Fibroblast of peridontal ligament (primary cell): ENCODE measurements around the gene AGTPBP1.
A peak's percentile ranks its signal among the peaks of the same experiment; 100 is the strongest.
"Not testable (repeated sequence)": the region's sequence is repeated elsewhere in the genome, so short reads cannot be mapped to it uniquely, and the experiment has no call there.

Source experiments
- DNase-seq: peaks from one replicate; pipeline ENCODE4 v3.0.0-alpha.2; 2010; ENCODE audit errors: extremely low read depth

Gene AGTPBP1

GRCh38 chr9:85639675-85640186 is 102.0 kb downstream of the AGTPBP1 start:
- DNase-seq = no peak

- no peak for DNase-seq
Measured at GRCh38 chr9:85631809-85632208, 109.9 kb downstream of the AGTPBP1 start.

GRCh38 chr9:85630676-85631075 is 111.1 kb downstream of the AGTPBP1 start:
- DNase-seq = no peak

- peak; percentile 12 for DNase-seq
Measured at GRCh38 chr9:85617141-85617670, 124.5 kb downstream of the AGTPBP1 start.

- DNase-seq = no peak
Measured at GRCh38 chr9:85615792-85616191, 126.0 kb downstream of the AGTPBP1 start.

GRCh38 chr9:85610074-85610860 is 131.5 kb downstream of the AGTPBP1 start:
- DNase-seq = peak; percentile 94

GRCh38 chr9:85605905-85606304 is 135.8 kb downstream of the AGTPBP1 start:
- no peak for DNase-seq

GRCh38 chr9:85603936-85604335 is 137.8 kb downstream of the AGTPBP1 start:
- no peak for DNase-seq

GRCh38 chr9:85602742-85603141 is 139.0 kb downstream of the AGTPBP1 start:
- DNase-seq = no peak

- no peak for DNase-seq
Measured at GRCh38 chr9:85600675-85601263, 141.0 kb downstream of the AGTPBP1 start.

- peak; percentile 16 for DNase-seq
Measured at GRCh38 chr9:85599540-85600105, 142.1 kb downstream of the AGTPBP1 start.

- DNase-seq = no peak
Measured at GRCh38 chr9:85594316-85594715, 147.4 kb downstream of the AGTPBP1 start.

- no peak for DNase-seq
Measured at GRCh38 chr9:85586684-85587083, 155.1 kb downstream of the AGTPBP1 start.

GRCh38 chr9:85577353-85577952 is 164.3 kb downstream of the AGTPBP1 start:
- peak; percentile 35 for DNase-seq

GRCh38 chr9:85575868-85576267 is 165.9 kb downstream of the AGTPBP1 start:
- DNase-seq = no peak

GRCh38 chr9:85573546-85573945 is 168.2 kb downstream of the AGTPBP1 start:
- not testable (repeated sequence) for DNase-seq

GRCh38 chr9:85572917-85573316 is 168.8 kb downstream of the AGTPBP1 start:
- DNase-seq = not testable (repeated sequence)

GRCh38 chr9:85569988-85570387 is 171.8 kb downstream of the AGTPBP1 start:
- peak; percentile 37 for DNase-seq

GRCh38 chr9:85559526-85559925 is 182.2 kb downstream of the AGTPBP1 start:
- DNase-seq = no peak

GRCh38 chr9:85554349-85554748 is 187.4 kb downstream of the AGTPBP1 start:
- DNase-seq = no peak

- no peak for DNase-seq
Measured at GRCh38 chr9:85553475-85553874, 188.3 kb downstream of the AGTPBP1 start.

GRCh38 chr9:85547599-85547998 is 194.2 kb downstream of the AGTPBP1 start:
- no peak for DNase-seq
